ENCODE measurements around the gene FBXL13. TPM values are rescaled to one million over a fixed set of nuclear protein-coding genes. Genes with fewer than 3 reads are reported as not detected.

The FBXL13 gene
- total and polyA plus RNA-seq, 4 experiments from 2014 or later = 0.10 to 2.2 (median 0.49) TPM; not detected in 1

DNA sequence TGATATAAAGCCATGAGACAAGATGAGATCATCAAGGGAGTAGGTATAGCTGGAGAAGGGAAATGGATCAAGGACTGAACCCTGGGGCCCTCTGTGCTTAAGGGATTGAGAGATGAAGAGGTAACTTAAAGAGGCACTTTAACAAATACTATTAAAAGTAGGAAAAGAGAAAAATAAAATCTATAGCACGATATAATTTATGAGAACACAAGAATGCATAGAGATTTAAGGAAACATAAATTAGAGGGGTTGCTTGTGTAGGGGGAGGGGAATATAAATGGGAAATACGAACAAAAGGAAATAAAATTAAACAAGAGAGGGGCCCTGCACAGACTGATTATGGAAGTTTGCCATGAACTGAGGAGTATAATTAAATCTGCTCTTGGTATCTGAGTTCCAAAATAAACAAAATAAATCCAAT, 177.4 kb downstream of the FBXL13 start:
- no peaks in the 10 kb centered on the region for H3K4me1 ChIP-seq (ENCODE audit: insufficient read depth, low read length)
- no peak overlapping the region for H3K27ac ChIP-seq (ENCODE audit: low read depth, low read length)
- Mint-ChIP-seq H3K4me1 (no peaks in the 10 kb centered on the region), H3K27me3 (no peaks in the 10 kb centered on the region), H3K4me3 (no peak overlapping the region), H3K27ac (peak overlapping the region in 1 of 7 donors; percentile 19), H3K36me3 (no peaks in the 10 kb centered on the region), H3K9me3 (no peaks in the 10 kb centered on the region)
- H3K27me3 ChIP-seq (ENCODE audit: insufficient read depth, low read length) = no peaks in the 10 kb centered on the region
- intact Hi-C loops (cut with micrococcal nuclease) = no loop called here
- ChIA-PET CTCF (ENCODE audit: partially characterized antibody) (no interaction called here), POLR2A (ENCODE audit: partially characterized antibody) (no interaction called here)
- H3K9me3 ChIP-seq (ENCODE audit: control insufficient read depth in 1 of 2, low read length in 2 of 2) = no peaks in the 10 kb centered on the region
- DNase-seq = no peak
- H3K4me3 ChIP-seq (ENCODE audit: low read length in 2 of 2) = no peak overlapping the region
- no peaks in the 10 kb centered on the region for H3K36me3 ChIP-seq (ENCODE audit: insufficient read depth, low read length)

- no peak overlapping the region for H3K27ac ChIP-seq (ENCODE audit: low read depth, low read length)
- H3K36me3 ChIP-seq (ENCODE audit: insufficient read depth, low read length) = no peaks in the 10 kb centered on the region
- no peaks in the 10 kb centered on the region for H3K27me3 Mint-ChIP-seq
- H3K9me3 Mint-ChIP-seq = no peaks in the 10 kb centered on the region
- H3K4me3 Mint-ChIP-seq = no peak overlapping the region
- intact Hi-C loops (cut with micrococcal nuclease) = no loop called here
- no peaks in the 10 kb centered on the region for H3K4me1 ChIP-seq (ENCODE audit: insufficient read depth, low read length)
- H3K27me3 ChIP-seq (ENCODE audit: insufficient read depth, low read length) = no peaks in the 10 kb centered on the region
- POLR2A ChIA-PET (ENCODE audit: partially characterized antibody) = no interaction called here
- DNase-seq = no peak
- no peak overlapping the region for H3K27ac Mint-ChIP-seq
- no peaks in the 10 kb centered on the region for H3K9me3 ChIP-seq (ENCODE audit: control insufficient read depth in 1 of 2, low read length in 2 of 2)
- H3K36me3 Mint-ChIP-seq = no peaks in the 10 kb centered on the region
- H3K4me3 ChIP-seq (ENCODE audit: low read length in 2 of 2) = no peak overlapping the region
- CTCF ChIA-PET (ENCODE audit: partially characterized antibody) = no interaction called here
- no peaks in the 10 kb centered on the region for H3K4me1 Mint-ChIP-seq
These were observed 178.0 kb downstream of the FBXL13 start for GRCh38 chr7:102896585-102896984.

DNA sequence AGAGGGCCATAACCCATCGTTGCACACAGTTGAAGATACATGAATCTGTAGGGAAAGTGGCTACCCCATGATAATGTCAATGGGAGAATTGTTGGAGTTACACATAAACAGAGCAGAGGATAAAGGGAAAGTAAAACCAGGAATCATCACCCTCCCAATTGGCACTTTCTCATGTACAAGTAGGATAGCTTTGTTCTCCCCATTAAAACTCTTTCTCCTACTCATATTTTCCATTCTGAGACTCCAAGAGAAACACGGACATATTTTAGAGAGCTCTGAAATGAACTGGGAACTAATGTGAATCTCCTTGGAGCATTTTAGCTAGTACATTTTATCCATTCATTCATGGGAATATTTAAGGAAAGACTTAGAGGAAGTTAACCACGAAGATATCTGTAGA, 179.0 kb downstream of the FBXL13 start:
- ChIA-PET POLR2A (ENCODE audit: partially characterized antibody) (no interaction called here), CTCF (ENCODE audit: partially characterized antibody) (no interaction called here)
- no peaks in the 10 kb centered on the region for H3K9me3 Mint-ChIP-seq
- no peaks in the 10 kb centered on the region for H3K4me1 Mint-ChIP-seq
- H3K4me3 Mint-ChIP-seq = no peak overlapping the region
- H3K4me1 ChIP-seq (ENCODE audit: insufficient read depth, low read length) = no peaks in the 10 kb centered on the region
- H3K27ac ChIP-seq (ENCODE audit: low read depth, low read length) = no peak overlapping the region
- no peaks in the 10 kb centered on the region for H3K36me3 ChIP-seq (ENCODE audit: insufficient read depth, low read length)
- no peak for DNase-seq
- no peaks in the 10 kb centered on the region for H3K9me3 ChIP-seq (ENCODE audit: control insufficient read depth in 1 of 2, low read length in 2 of 2)
- intact Hi-C loops (cut with micrococcal nuclease) = no loop called here
- peaks cover 0 to under 1% of the 10 kb centered on the region in 2 donors for H3K27me3 Mint-ChIP-seq
- H3K27ac Mint-ChIP-seq = no peak overlapping the region
- H3K36me3 Mint-ChIP-seq = no peaks in the 10 kb centered on the region
- no peak overlapping the region for H3K4me3 ChIP-seq (ENCODE audit: low read length in 2 of 2)
- no peaks in the 10 kb centered on the region for H3K27me3 ChIP-seq (ENCODE audit: insufficient read depth, low read length)

- no peak for DNase-seq
- Histone ChIP-seq H3K36me3 (ENCODE audit: insufficient read depth, low read length) (no peaks in the 10 kb centered on the region), H3K27ac (ENCODE audit: low read depth, low read length) (no peak overlapping the region), H3K9me3 (ENCODE audit: control insufficient read depth in 1 of 2, low read length in 2 of 2) (no peaks in the 10 kb centered on the region), H3K4me1 (ENCODE audit: insufficient read depth, low read length) (no peaks in the 10 kb centered on the region), H3K27me3 (ENCODE audit: insufficient read depth, low read length) (no peaks in the 10 kb centered on the region), H3K4me3 (ENCODE audit: low read length in 2 of 2) (no peak overlapping the region)
- ChIA-PET POLR2A (ENCODE audit: partially characterized antibody) (no interaction called here), CTCF (ENCODE audit: partially characterized antibody) (no interaction called here)
- Mint-ChIP-seq H3K4me1 (no peaks in the 10 kb centered on the region), H3K27me3 (peaks cover 0 to 3% of the 10 kb centered on the region in 2 donors), H3K27ac (no peak overlapping the region), H3K36me3 (no peaks in the 10 kb centered on the region), H3K4me3 (no peak overlapping the region), H3K9me3 (no peaks in the 10 kb centered on the region)
- intact Hi-C loops (cut with micrococcal nuclease) = no loop called here
These were observed 181.8 kb downstream of the FBXL13 start for GRCh38 chr7:102892631-102893278.

- intact Hi-C loops (cut with micrococcal nuclease) = no loop called here
- H3K27ac Mint-ChIP-seq = no peak overlapping the region
- no peak overlapping the region for H3K27ac ChIP-seq (ENCODE audit: low read depth, low read length)
- no peaks in the 10 kb centered on the region for H3K4me1 ChIP-seq (ENCODE audit: insufficient read depth, low read length)
- DNase-seq = no peak
- CTCF ChIA-PET (ENCODE audit: partially characterized antibody) = no interaction called here
- no peaks in the 10 kb centered on the region for H3K9me3 Mint-ChIP-seq
- H3K9me3 ChIP-seq (ENCODE audit: control insufficient read depth in 1 of 2, low read length in 2 of 2) = no peaks in the 10 kb centered on the region
- peaks cover 3% of the 10 kb centered on the region in 2 donors for H3K27me3 Mint-ChIP-seq
- H3K36me3 Mint-ChIP-seq = no peaks in the 10 kb centered on the region
- no peak overlapping the region for H3K4me3 ChIP-seq (ENCODE audit: low read length in 2 of 2)
- H3K4me3 Mint-ChIP-seq = no peak overlapping the region
- H3K27me3 ChIP-seq (ENCODE audit: insufficient read depth, low read length) = no peaks in the 10 kb centered on the region
- no peaks in the 10 kb centered on the region for H3K36me3 ChIP-seq (ENCODE audit: insufficient read depth, low read length)
- POLR2A ChIA-PET (ENCODE audit: partially characterized antibody) = no interaction called here
- H3K4me1 Mint-ChIP-seq = no peaks in the 10 kb centered on the region
These were observed 182.8 kb downstream of the FBXL13 start for GRCh38 chr7:102891693-102892261.

GRCh38 chr7:102890971-102891692, 183.5 kb downstream of the FBXL13 start:
- intact Hi-C loops (cut with micrococcal nuclease) = no loop called here
- Mint-ChIP-seq H3K4me3 (no peak overlapping the region), H3K4me1 (no peaks in the 10 kb centered on the region), H3K9me3 (no peaks in the 10 kb centered on the region), H3K27ac (no peak overlapping the region), H3K36me3 (no peaks in the 10 kb centered on the region), H3K27me3 (peaks cover 3% of the 10 kb centered on the region in 2 donors)
- no peaks in the 10 kb centered on the region for H3K4me1 ChIP-seq (ENCODE audit: insufficient read depth, low read length)
- DNase-seq = no peak
- ChIA-PET CTCF (ENCODE audit: partially characterized antibody) (no interaction called here), POLR2A (ENCODE audit: partially characterized antibody) (no interaction called here)
- H3K36me3 ChIP-seq (ENCODE audit: insufficient read depth, low read length) = no peaks in the 10 kb centered on the region
- H3K9me3 ChIP-seq (ENCODE audit: control insufficient read depth in 1 of 2, low read length in 2 of 2) = no peaks in the 10 kb centered on the region
- no peak overlapping the region for H3K27ac ChIP-seq (ENCODE audit: low read depth, low read length)
- H3K4me3 ChIP-seq (ENCODE audit: low read length in 2 of 2) = no peak overlapping the region
- no peaks in the 10 kb centered on the region for H3K27me3 ChIP-seq (ENCODE audit: insufficient read depth, low read length)

DNA sequence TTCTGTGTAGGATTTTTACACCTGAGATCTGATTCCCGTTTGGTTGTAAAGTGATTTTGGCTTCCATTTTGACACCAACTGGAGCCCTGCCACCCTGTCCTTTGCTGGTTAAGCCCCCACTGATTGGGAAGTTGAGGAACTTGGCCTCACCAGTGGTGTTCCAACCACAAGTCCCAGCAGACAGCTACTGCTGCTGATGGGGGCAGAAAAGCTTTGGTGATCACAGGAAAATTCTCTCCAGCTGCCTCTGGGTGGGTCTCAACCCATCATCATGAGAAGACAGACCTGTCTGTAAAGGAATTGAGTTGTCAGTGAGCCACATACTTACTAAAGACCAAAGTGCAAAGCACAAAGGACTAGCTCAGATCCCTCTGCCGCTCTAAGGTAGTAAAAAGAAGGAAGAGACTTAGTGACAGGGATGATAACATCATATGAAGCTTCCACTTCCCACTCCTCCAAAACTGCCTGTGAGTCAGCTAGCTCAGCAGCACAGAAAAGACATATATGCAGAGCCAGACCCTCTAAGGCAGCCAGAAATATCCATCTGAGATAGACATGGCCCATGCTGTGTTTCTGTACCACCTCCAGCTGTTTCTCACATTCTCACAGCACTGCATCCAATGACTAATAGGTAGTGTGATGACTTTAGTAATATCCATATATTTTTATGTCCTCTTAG, 184.2 kb downstream of the FBXL13 start:
- no peak overlapping the region for H3K27ac Mint-ChIP-seq
- no peaks in the 10 kb centered on the region for H3K36me3 ChIP-seq (ENCODE audit: insufficient read depth, low read length)
- no peaks in the 10 kb centered on the region for H3K4me1 Mint-ChIP-seq
- H3K27me3 ChIP-seq (ENCODE audit: insufficient read depth, low read length) = no peaks in the 10 kb centered on the region
- no peaks in the 10 kb centered on the region for H3K9me3 Mint-ChIP-seq
- H3K4me3 Mint-ChIP-seq = no peak overlapping the region
- ChIA-PET CTCF (ENCODE audit: partially characterized antibody) (no interaction called here), POLR2A (ENCODE audit: partially characterized antibody) (no interaction called here)
- DNase-seq = no peak
- peaks cover 3% of the 10 kb centered on the region in 2 donors for H3K27me3 Mint-ChIP-seq
- no peak overlapping the region for H3K4me3 ChIP-seq (ENCODE audit: low read length in 2 of 2)
- no peaks in the 10 kb centered on the region for H3K4me1 ChIP-seq (ENCODE audit: insufficient read depth, low read length)
- no peaks in the 10 kb centered on the region for H3K36me3 Mint-ChIP-seq
- H3K9me3 ChIP-seq (ENCODE audit: control insufficient read depth in 1 of 2, low read length in 2 of 2) = no peaks in the 10 kb centered on the region
- no peak overlapping the region for H3K27ac ChIP-seq (ENCODE audit: low read depth, low read length)
- intact Hi-C loops (cut with micrococcal nuclease) = no loop called here
